Central memory CD8-positive, alpha-beta T cell (primary cell): ENCODE data around the gene PEAK1.

Source experiments
- ATAC-seq: fragments of 150-1000 bp; cut with Tn5 transposase; replicated peaks from 2 replicates; pipeline ENCODE4 v1.10.0; 2022; ENCODE audit warnings: mild to moderate bottlenecking, moderate FRiP score, moderate number of reproducible peaks; ENCODE audit not compliant: poor library complexity, severe bottlenecking; ENCODE audit errors: extremely low read depth
- DNase-seq, 2 donors: peaks; one replicate each; pipeline ENCODE4 v3.0.0; 2021; ENCODE audit warnings: low spot score in 2 of 2
- H3K27ac Mint-ChIP-seq: one replicate; pipeline ENCODE4 v1.8.0; 2022; ENCODE audit warnings: low read depth, mild to moderate bottlenecking, moderate library complexity, mixed read lengths
- H3K27me3 Mint-ChIP-seq: one replicate; pipeline ENCODE4 v1.8.0; 2022; ENCODE audit warnings: mixed read lengths
- H3K36me3 Mint-ChIP-seq: one replicate; pipeline ENCODE4 v1.8.0; 2022; ENCODE audit warnings: mild to moderate bottlenecking, moderate library complexity, mixed read lengths; ENCODE audit not compliant: insufficient read depth
- H3K4me1 Mint-ChIP-seq: one replicate; pipeline ENCODE4 v1.8.0; 2022; ENCODE audit warnings: mixed read lengths
- H3K4me3 Mint-ChIP-seq: one replicate; pipeline ENCODE4 v1.8.0; 2022; ENCODE audit warnings: mild to moderate bottlenecking, moderate library complexity, mixed read lengths
- H3K9me3 Mint-ChIP-seq: one replicate; pipeline ENCODE4 v1.8.0; 2022; ENCODE audit warnings: mixed read lengths

The PEAK1 gene

GRCh38 chr15:77387365-77388105 is 32.4 kb downstream of the PEAK1 start:
- ATAC-seq (no peak), DNase-seq (no peak)
- H3K4me3 Mint-ChIP-seq, result no peak overlapping the region
- H3K9me3 Mint-ChIP-seq, result no peaks in the 10 kb centered on the region
- H3K27ac Mint-ChIP-seq, result no peak overlapping the region
- no peaks in the 10 kb centered on the region for H3K27me3 Mint-ChIP-seq
- no peaks in the 10 kb centered on the region for H3K36me3 Mint-ChIP-seq
- no peaks in the 10 kb centered on the region for H3K4me1 Mint-ChIP-seq

GRCh38 chr15:77386626-77387025 is 33.3 kb downstream of the PEAK1 start:
- Mint-ChIP-seq H3K36me3 (no peaks in the 10 kb centered on the region), H3K4me1 (no peaks in the 10 kb centered on the region), H3K9me3 (no peaks in the 10 kb centered on the region), H3K27ac (no peak overlapping the region), H3K4me3 (no peak overlapping the region), H3K27me3 (no peaks in the 10 kb centered on the region)
- DNase-seq (no peak), ATAC-seq (no peak)

GRCh38 chr15:77384589-77385359 is 35.1 kb downstream of the PEAK1 start:
- no peak for DNase-seq
- Mint-ChIP-seq H3K4me3 (no peak overlapping the region), H3K27me3 (no peaks in the 10 kb centered on the region), H3K36me3 (no peaks in the 10 kb centered on the region), H3K9me3 (no peaks in the 10 kb centered on the region), H3K4me1 (no peaks in the 10 kb centered on the region), H3K27ac (peak overlapping the region; percentile 69)
- no peak for ATAC-seq

GRCh38 chr15:77384086-77384485 is 35.8 kb downstream of the PEAK1 start:
- H3K27me3 Mint-ChIP-seq, result no peaks in the 10 kb centered on the region
- no peaks in the 10 kb centered on the region for H3K4me1 Mint-ChIP-seq
- ATAC-seq (no peak), DNase-seq (no peak)
- no peaks in the 10 kb centered on the region for H3K9me3 Mint-ChIP-seq
- no peak overlapping the region for H3K4me3 Mint-ChIP-seq
- no peaks in the 10 kb centered on the region for H3K36me3 Mint-ChIP-seq
- no peak overlapping the region for H3K27ac Mint-ChIP-seq

- no peaks in the 10 kb centered on the region for H3K27me3 Mint-ChIP-seq
- no peaks in the 10 kb centered on the region for H3K9me3 Mint-ChIP-seq
- no peak overlapping the region for H3K27ac Mint-ChIP-seq
- no peak overlapping the region for H3K4me3 Mint-ChIP-seq
- DNase-seq (no peak), ATAC-seq (no peak)
- H3K36me3 Mint-ChIP-seq, result no peaks in the 10 kb centered on the region
- H3K4me1 Mint-ChIP-seq, result no peaks in the 10 kb centered on the region
These were observed 39.9 kb downstream of the PEAK1 start for GRCh38 chr15:77380033-77380432.

- H3K36me3 Mint-ChIP-seq, result no peaks in the 10 kb centered on the region
- H3K27me3 Mint-ChIP-seq, result no peaks in the 10 kb centered on the region
- H3K9me3 Mint-ChIP-seq, result no peaks in the 10 kb centered on the region
- DNase-seq (no peak), ATAC-seq (no peak)
- H3K27ac Mint-ChIP-seq, result no peak overlapping the region
- no peaks in the 10 kb centered on the region for H3K4me1 Mint-ChIP-seq
- no peak overlapping the region for H3K4me3 Mint-ChIP-seq
These were observed 43.1 kb downstream of the PEAK1 start for GRCh38 chr15:77376770-77377169.

GRCh38 chr15:77375133-77375532 is 44.8 kb downstream of the PEAK1 start:
- DNase-seq (no peak), ATAC-seq (no peak)
- no peaks in the 10 kb centered on the region for H3K27me3 Mint-ChIP-seq
- H3K4me1 Mint-ChIP-seq, result no peaks in the 10 kb centered on the region
- H3K36me3 Mint-ChIP-seq, result no peaks in the 10 kb centered on the region
- no peak overlapping the region for H3K27ac Mint-ChIP-seq
- no peak overlapping the region for H3K4me3 Mint-ChIP-seq
- no peaks in the 10 kb centered on the region for H3K9me3 Mint-ChIP-seq

GRCh38 chr15:77373441-77373840 is 46.5 kb downstream of the PEAK1 start:
- no peaks in the 10 kb centered on the region for H3K9me3 Mint-ChIP-seq
- no peak overlapping the region for H3K27ac Mint-ChIP-seq
- H3K27me3 Mint-ChIP-seq, result no peaks in the 10 kb centered on the region
- DNase-seq (no peak), ATAC-seq (no peak)
- no peak overlapping the region for H3K4me3 Mint-ChIP-seq
- no peaks in the 10 kb centered on the region for H3K4me1 Mint-ChIP-seq
- H3K36me3 Mint-ChIP-seq, result no peaks in the 10 kb centered on the region

- Mint-ChIP-seq H3K27ac (no peak overlapping the region), H3K4me1 (no peaks in the 10 kb centered on the region), H3K9me3 (no peaks in the 10 kb centered on the region), H3K36me3 (no peaks in the 10 kb centered on the region), H3K4me3 (no peak overlapping the region), H3K27me3 (no peaks in the 10 kb centered on the region)
- DNase-seq (no peak), ATAC-seq (no peak)
These were observed 47.9 kb downstream of the PEAK1 start for GRCh38 chr15:77371850-77372563.

- no peaks in the 10 kb centered on the region for H3K27me3 Mint-ChIP-seq
- ATAC-seq (no peak), DNase-seq (no peak)
- H3K4me1 Mint-ChIP-seq, result no peaks in the 10 kb centered on the region
- H3K9me3 Mint-ChIP-seq, result no peaks in the 10 kb centered on the region
- H3K27ac Mint-ChIP-seq, result no peak overlapping the region
- H3K36me3 Mint-ChIP-seq, result no peaks in the 10 kb centered on the region
- no peak overlapping the region for H3K4me3 Mint-ChIP-seq
These were observed 49.3 kb downstream of the PEAK1 start for GRCh38 chr15:77370580-77370979.

- no peak overlapping the region for H3K27ac Mint-ChIP-seq
- H3K4me3 Mint-ChIP-seq, result no peak overlapping the region
- ATAC-seq, result no peak
These were observed 50.7 kb downstream of the PEAK1 start for GRCh38 chr15:77369168-77369567.

GRCh38 chr15:77367631-77368030 is 52.3 kb downstream of the PEAK1 start:
- H3K9me3 Mint-ChIP-seq, result no peaks in the 10 kb centered on the region
- no peak overlapping the region for H3K4me3 Mint-ChIP-seq
- H3K4me1 Mint-ChIP-seq, result no peaks in the 10 kb centered on the region
- ATAC-seq (no peak), DNase-seq (no peak)
- no peaks in the 10 kb centered on the region for H3K36me3 Mint-ChIP-seq
- no peaks in the 10 kb centered on the region for H3K27me3 Mint-ChIP-seq
- no peak overlapping the region for H3K27ac Mint-ChIP-seq

More at GRCh38 chr15:77369168-77369567, 50.7 kb downstream of the PEAK1 start:
- no peak for DNase-seq
- Mint-ChIP-seq H3K9me3 (no peaks in the 10 kb centered on the region), H3K36me3 (no peaks in the 10 kb centered on the region), H3K27me3 (no peaks in the 10 kb centered on the region), H3K4me1 (no peaks in the 10 kb centered on the region)

GRCh38 chr15:77361456-77361855 is 58.4 kb downstream of the PEAK1 start:
- no peak overlapping the region for H3K4me3 Mint-ChIP-seq
- no peak overlapping the region for H3K27ac Mint-ChIP-seq
- ATAC-seq, result no peak

More at GRCh38 chr15:77361456-77361855, 58.4 kb downstream of the PEAK1 start:
- Mint-ChIP-seq H3K4me1 (no peaks in the 10 kb centered on the region), H3K36me3 (peaks cover 3% of the 10 kb centered on the region), H3K27me3 (no peaks in the 10 kb centered on the region), H3K9me3 (no peaks in the 10 kb centered on the region)
- no peak for DNase-seq
